PFSK-1 (cell line): ENCODE measurements around the gene PRSS38.

ENCODE experiments used
- FOXP2 ChIP-seq: optimal IDR thresholded peaks from 2 replicates; pipeline ENCODE3; 2011; ENCODE audit warnings: borderline replicate concordance, control low read depth, inconsistent platforms; ENCODE audit not compliant: insufficient read depth; ENCODE audit errors: extremely low read length, extremely low read depth
- POLR2AphosphoS5 ChIP-seq: IDR thresholded peaks from 2 replicates; pipeline ENCODE4 v1.6.1; 2012; ENCODE audit warnings: low read depth, mild to moderate bottlenecking, control low read depth, low read length, moderate library complexity
- SIN3A ChIP-seq: IDR thresholded peaks from 2 replicates; pipeline ENCODE4 v1.6.1; 2012; ENCODE audit warnings: mild to moderate bottlenecking, low read length, moderate library complexity, borderline replicate concordance; ENCODE audit not compliant: insufficient read depth
- TAF1 ChIP-seq: IDR thresholded peaks from 2 replicates; pipeline ENCODE4 v1.6.1; 2012; ENCODE audit warnings: low read length, control low read depth, borderline replicate concordance; ENCODE audit not compliant: insufficient read depth
- TF ChIP-seq, protein P1 (sequence below), 2 experiments: IDR thresholded peaks; 2 replicates each; pipeline versions ENCODE4 v1.6.1 to v1.8.0; 2011 to 2012; ENCODE audit warnings: low read depth in 2 of 2, low read length in 2 of 2, control low read depth in 1 of 2, inconsistent platforms in 1 of 2, mild to moderate bottlenecking in 1 of 2, moderate library complexity in 1 of 2; ENCODE audit not compliant: insufficient read depth in 1 of 2

Gene PRSS38

DNA sequence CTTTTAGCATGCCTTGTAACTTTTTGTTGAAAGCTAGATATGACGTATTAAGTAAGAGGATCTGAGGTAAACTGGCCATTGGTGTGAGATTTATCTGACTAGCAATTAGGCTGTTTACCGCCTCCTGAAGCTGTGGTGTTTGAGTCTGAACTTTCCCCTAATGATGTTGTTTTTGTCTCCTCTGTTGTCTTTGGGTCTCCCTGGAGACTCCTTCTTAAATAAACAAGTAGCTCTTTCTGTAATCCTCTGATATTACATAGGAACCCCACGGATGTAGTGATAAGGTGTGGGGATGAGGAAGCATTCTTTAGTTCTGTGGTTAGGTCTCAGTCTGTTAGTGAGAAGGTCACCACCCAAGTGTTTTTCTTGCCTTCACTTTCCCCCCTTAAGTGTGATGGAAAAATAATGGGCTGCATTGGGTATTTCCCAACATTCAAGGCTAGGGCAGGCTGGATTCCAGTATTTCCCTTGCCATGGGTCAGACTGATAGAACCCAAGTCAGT, 33.0 kb downstream of the PRSS38 start:
- TF ChIP-seq TAF1 (no peak), FOXP2 (no peak), POLR2AphosphoS5 (no peak), SIN3A (no peak)
- TF ChIP-seq, protein P1, sequence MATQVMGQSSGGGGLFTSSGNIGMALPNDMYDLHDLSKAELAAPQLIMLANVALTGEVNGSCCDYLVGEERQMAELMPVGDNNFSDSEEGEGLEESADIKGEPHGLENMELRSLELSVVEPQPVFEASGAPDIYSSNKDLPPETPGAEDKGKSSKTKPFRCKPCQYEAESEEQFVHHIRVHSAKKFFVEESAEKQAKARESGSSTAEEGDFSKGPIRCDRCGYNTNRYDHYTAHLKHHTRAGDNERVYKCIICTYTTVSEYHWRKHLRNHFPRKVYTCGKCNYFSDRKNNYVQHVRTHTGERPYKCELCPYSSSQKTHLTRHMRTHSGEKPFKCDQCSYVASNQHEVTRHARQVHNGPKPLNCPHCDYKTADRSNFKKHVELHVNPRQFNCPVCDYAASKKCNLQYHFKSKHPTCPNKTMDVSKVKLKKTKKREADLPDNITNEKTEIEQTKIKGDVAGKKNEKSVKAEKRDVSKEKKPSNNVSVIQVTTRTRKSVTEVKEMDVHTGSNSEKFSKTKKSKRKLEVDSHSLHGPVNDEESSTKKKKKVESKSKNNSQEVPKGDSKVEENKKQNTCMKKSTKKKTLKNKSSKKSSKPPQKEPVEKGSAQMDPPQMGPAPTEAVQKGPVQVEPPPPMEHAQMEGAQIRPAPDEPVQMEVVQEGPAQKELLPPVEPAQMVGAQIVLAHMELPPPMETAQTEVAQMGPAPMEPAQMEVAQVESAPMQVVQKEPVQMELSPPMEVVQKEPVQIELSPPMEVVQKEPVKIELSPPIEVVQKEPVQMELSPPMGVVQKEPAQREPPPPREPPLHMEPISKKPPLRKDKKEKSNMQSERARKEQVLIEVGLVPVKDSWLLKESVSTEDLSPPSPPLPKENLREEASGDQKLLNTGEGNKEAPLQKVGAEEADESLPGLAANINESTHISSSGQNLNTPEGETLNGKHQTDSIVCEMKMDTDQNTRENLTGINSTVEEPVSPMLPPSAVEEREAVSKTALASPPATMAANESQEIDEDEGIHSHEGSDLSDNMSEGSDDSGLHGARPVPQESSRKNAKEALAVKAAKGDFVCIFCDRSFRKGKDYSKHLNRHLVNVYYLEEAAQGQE (IDR thresholded peaks at IDR 0.05; ENCODE audit: insufficient read depth in 1 of 2, low read depth in 2 of 2, low read length in 2 of 2) = no peak

GRCh38 chr1:227849251-227849650, 33.8 kb downstream of the PRSS38 start:
- TF ChIP-seq SIN3A (no peak), POLR2AphosphoS5 (no peak), TAF1 (no peak), FOXP2 (no peak)
- TF ChIP-seq, protein P1 (IDR thresholded peaks at IDR 0.05; ENCODE audit: insufficient read depth in 1 of 2, low read depth in 2 of 2, low read length in 2 of 2) = no peak

DNA sequence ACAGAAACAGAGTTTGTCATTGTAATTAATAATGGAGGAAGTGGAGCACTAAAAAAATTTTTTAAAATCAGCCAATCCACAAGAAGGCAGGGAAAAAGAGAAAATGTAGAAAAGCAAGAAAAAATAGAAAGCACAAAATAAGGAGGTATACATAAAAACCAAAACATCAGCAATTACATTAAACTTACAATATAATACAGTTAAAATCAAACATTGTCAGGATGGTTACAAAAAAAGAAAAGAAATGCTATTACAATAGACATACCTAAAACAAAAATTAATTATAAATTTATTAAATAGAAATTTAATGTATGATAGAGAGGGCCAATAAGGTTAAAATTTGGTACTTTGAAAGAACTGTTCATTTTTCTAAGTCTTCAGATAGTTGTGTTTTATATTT, 38.7 kb downstream of the PRSS38 start:
- TF ChIP-seq, protein P1 (IDR thresholded peaks at IDR 0.05; ENCODE audit: insufficient read depth in 1 of 2, low read depth in 2 of 2, low read length in 2 of 2) = no peak
- TF ChIP-seq SIN3A = no peak
- no peak for TF ChIP-seq TAF1
- no peak for TF ChIP-seq POLR2AphosphoS5
- TF ChIP-seq FOXP2 = no peak

- TF ChIP-seq, protein P1 (IDR thresholded peaks at IDR 0.05; ENCODE audit: insufficient read depth in 1 of 2, low read depth in 2 of 2, low read length in 2 of 2) = no peak
- TF ChIP-seq SIN3A = no peak
- no peak for TF ChIP-seq POLR2AphosphoS5
- no peak for TF ChIP-seq TAF1
- no peak for TF ChIP-seq FOXP2
These were observed 40.2 kb downstream of the PRSS38 start for GRCh38 chr1:227855687-227856086.

GRCh38 chr1:227856147-227856858, 40.8 kb downstream of the PRSS38 start:
- TF ChIP-seq, protein P1 (IDR thresholded peaks at IDR 0.05; ENCODE audit: insufficient read depth in 1 of 2, low read depth in 2 of 2, low read length in 2 of 2) = no peak
